HepG2 (cell line): ENCODE data around the gene SIGLEC9. TPM values are rescaled to one million over a fixed set of nuclear protein-coding genes. Genes with fewer than 3 reads are reported as not detected.

ENCODE experiments used
- BRCA1 ChIP-seq: sonication (generic); formaldehyde crosslinking; IDR thresholded peaks from 2 replicates; pipeline ENCODE4 v1.4.0; 2020; ENCODE audit warnings: missing genetic modification reagents
- NFYB ChIP-seq: sonication (generic); formaldehyde crosslinking; IDR thresholded peaks from 2 replicates; pipeline ENCODE4 v1.4.0; 2020; ENCODE audit warnings: missing genetic modification reagents
- SIX1 ChIP-seq: sonication (generic); formaldehyde crosslinking; IDR thresholded peaks from 2 replicates; pipeline ENCODE4 v1.4.0; 2020; ENCODE audit warnings: missing genetic modification reagents, borderline replicate concordance
- ZNF335 ChIP-seq: sonication (generic); formaldehyde crosslinking; IDR thresholded peaks from 2 replicates; pipeline ENCODE4 v1.4.0; 2020; ENCODE audit warnings: missing genetic modification reagents
- ZNF773 ChIP-seq: sonication (generic); formaldehyde crosslinking; IDR thresholded peaks from 2 replicates; pipeline ENCODE4 v1.4.0; 2020; ENCODE audit warnings: missing genetic modification reagents, borderline replicate concordance
- polyA plus RNA-seq, 8 experiments: library from polyadenylated mRNA; depleted of rRNA in 3 of 8; stranded (reverse) in 7 of 8; unstranded in 1 of 8; fragments of >200 nt; fragmentation: Illumina TruSeq in 4 of 8; extraction: Trizol in 4 of 8; gene quantifications; 2 replicates each; pipeline versions ENCODE4 v1.2.1 to v1.2.3, GENCODE V29; 2011 to 2016; ENCODE audit warnings: low read depth in 4 of 8, missing spikeins in 1 of 8, mixed read lengths in 1 of 8; ENCODE audit not compliant: insufficient read depth in 1 of 8
- total RNA-seq, 5 experiments: library from RNA; depleted of rRNA; stranded (reverse); fragments of >200 nt; fragmentation: Illumina TruSeq; extraction: Trizol; gene quantifications; 2 replicates each; pipeline ENCODE4 v1.2.3, GENCODE V29; 2016; ENCODE audit warnings: low read depth in 1 of 5
- TF ChIP-seq, protein P1 (sequence below): sonication (generic); formaldehyde crosslinking; IDR thresholded peaks from 2 replicates; pipeline ENCODE4 v1.5.1; 2020; ENCODE audit warnings: mild to moderate bottlenecking, missing genetic modification reagents, moderate library complexity
- TF ChIP-seq, protein P2 (sequence below): sonication (generic); formaldehyde crosslinking; IDR thresholded peaks from 2 replicates; pipeline ENCODE4 v1.8.1; 2022; ENCODE audit warnings: low read depth, mild to moderate bottlenecking, missing genetic modification reagents
- TF ChIP-seq, protein P3 (sequence below): IDR thresholded peaks from 2 replicates; pipeline ENCODE4 v1.6.1; 2016; ENCODE audit warnings: missing genetic modification reagents, missing compliant biosample characterization

SIGLEC9 gene
- total and polyA plus RNA-seq, 2 of the 13 experiments (the other 11 are each of a cell fraction or from before 2014, with no cell fraction given), result not detected

DNA sequence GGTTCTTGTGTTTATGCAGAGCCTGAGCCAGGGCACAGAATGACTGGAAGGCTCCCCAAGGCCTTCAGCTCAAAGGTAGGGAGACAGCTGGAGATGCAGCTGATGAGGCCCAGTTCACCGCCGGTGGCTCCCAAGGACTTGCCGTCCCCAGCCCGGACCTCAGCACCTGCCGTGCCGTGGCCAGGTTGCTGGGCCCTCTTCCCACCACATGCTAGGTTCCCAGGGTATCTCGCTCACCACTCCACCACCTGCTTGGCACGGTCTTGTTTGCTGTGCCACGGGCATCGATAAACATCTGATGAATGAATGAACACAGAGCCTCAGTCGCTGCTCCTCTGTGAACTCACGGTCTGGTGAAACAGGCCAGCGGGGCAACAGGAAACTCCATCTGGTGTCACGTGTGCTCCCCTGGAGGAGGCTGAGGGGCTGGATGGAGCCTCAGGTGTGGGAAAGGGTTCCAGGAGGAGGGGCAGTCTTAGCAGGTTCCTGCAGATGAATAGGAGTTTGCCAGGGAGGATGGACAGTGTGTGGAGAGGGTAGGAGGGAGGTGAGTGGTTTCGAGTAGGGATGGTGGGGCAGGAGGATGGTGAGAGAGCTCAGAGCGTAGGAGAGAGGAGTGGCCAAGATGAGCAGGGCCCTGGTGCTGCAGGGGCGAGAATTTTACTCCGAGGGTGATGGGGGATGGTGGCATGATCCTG, 38.4 kb upstream of the SIGLEC9 start (continued):
- TF ChIP-seq ZNF335 (CRISPR knock-in tag), result no peak
- TF ChIP-seq, protein P1, sequence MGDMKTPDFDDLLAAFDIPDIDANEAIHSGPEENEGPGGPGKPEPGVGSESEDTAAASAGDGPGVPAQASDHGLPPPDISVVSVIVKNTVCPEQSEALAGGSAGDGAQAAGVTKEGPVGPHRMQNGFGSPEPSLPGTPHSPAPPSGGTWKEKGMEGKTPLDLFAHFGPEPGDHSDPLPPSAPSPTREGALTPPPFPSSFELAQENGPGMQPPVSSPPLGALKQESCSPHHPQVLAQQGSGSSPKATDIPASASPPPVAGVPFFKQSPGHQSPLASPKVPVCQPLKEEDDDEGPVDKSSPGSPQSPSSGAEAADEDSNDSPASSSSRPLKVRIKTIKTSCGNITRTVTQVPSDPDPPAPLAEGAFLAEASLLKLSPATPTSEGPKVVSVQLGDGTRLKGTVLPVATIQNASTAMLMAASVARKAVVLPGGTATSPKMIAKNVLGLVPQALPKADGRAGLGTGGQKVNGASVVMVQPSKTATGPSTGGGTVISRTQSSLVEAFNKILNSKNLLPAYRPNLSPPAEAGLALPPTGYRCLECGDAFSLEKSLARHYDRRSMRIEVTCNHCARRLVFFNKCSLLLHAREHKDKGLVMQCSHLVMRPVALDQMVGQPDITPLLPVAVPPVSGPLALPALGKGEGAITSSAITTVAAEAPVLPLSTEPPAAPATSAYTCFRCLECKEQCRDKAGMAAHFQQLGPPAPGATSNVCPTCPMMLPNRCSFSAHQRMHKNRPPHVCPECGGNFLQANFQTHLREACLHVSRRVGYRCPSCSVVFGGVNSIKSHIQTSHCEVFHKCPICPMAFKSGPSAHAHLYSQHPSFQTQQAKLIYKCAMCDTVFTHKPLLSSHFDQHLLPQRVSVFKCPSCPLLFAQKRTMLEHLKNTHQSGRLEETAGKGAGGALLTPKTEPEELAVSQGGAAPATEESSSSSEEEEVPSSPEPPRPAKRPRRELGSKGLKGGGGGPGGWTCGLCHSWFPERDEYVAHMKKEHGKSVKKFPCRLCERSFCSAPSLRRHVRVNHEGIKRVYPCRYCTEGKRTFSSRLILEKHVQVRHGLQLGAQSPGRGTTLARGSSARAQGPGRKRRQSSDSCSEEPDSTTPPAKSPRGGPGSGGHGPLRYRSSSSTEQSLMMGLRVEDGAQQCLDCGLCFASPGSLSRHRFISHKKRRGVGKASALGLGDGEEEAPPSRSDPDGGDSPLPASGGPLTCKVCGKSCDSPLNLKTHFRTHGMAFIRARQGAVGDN (CRISPR knock-in tag), result no peak
- no peak for TF ChIP-seq ZNF773 (CRISPR knock-in tag)
- TF ChIP-seq, protein P2, sequence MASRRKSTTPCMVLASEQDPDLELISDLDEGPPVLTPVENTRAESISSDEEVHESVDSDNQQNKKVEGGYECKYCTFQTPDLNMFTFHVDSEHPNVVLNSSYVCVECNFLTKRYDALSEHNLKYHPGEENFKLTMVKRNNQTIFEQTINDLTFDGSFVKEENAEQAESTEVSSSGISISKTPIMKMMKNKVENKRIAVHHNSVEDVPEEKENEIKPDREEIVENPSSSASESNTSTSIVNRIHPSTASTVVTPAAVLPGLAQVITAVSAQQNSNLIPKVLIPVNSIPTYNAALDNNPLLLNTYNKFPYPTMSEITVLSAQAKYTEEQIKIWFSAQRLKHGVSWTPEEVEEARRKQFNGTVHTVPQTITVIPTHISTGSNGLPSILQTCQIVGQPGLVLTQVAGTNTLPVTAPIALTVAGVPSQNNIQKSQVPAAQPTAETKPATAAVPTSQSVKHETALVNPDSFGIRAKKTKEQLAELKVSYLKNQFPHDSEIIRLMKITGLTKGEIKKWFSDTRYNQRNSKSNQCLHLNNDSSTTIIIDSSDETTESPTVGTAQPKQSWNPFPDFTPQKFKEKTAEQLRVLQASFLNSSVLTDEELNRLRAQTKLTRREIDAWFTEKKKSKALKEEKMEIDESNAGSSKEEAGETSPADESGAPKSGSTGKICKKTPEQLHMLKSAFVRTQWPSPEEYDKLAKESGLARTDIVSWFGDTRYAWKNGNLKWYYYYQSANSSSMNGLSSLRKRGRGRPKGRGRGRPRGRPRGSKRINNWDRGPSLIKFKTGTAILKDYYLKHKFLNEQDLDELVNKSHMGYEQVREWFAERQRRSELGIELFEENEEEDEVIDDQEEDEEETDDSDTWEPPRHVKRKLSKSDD (CRISPR knock-in tag), result no peak
- TF ChIP-seq BRCA1 (CRISPR knock-in tag), result no peak
- TF ChIP-seq, protein P3, sequence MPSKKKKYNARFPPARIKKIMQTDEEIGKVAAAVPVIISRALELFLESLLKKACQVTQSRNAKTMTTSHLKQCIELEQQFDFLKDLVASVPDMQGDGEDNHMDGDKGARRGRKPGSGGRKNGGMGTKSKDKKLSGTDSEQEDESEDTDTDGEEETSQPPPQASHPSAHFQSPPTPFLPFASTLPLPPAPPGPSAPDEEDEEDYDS (CRISPR knock-in tag), result no peak
- no peak for TF ChIP-seq SIX1
- TF ChIP-seq NFYB, result no peak
